Astrocyte of the hippocampus (primary cell): ENCODE results near the gene PTPRN2.
"Not testable (repeated sequence)": the region's sequence is repeated elsewhere in the genome, so short reads cannot be mapped to it uniquely, and the experiment has no call there.

Experiments
- DNase-seq: peaks from one replicate; pipeline ENCODE4 v3.0.0; 2011; ENCODE audit warnings: low read depth, low spot score

The PTPRN2 gene

DNA sequence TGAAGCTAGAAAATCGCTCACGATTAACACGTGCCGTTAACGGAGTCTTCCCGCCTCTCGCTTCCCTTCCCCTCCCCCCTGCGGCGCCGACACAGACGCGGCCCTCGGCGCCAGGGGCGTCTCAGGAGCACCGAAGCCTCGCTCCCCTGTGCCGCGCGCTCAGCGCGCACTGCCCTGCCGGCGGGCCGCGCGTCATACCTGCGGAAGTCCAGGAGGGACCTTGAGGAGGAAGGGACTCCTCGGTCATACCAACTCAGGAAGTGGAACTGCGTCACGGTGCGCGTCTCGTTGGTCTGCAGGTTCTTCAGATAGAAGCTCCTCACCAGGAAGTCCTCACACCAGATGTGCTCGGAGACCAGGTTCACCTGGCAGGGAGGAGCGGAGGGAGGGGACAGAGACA lies 1011.2 kb downstream of the PTPRN2 start:
- DNase-seq: no peak

DNA sequence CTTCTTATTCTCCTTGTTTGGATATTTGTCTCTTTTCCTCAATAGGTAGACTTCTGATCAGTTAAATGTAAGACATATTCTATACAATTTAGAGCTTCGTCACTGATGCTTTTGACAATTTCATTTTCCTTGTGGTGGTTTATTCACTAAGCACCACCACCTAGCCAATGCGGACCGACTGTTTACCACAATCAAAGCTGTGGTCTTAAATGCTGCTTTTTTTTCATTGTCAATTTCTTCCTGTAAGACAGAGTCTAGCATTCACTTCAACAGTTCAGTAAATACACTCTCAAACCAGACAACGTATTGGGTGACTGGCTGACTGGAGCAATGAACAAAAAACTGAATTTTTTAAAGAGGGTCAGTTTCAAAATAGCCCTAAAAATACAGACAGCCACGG lies 1011.8 kb downstream of the PTPRN2 start:
- DNase-seq: no peak

DNA sequence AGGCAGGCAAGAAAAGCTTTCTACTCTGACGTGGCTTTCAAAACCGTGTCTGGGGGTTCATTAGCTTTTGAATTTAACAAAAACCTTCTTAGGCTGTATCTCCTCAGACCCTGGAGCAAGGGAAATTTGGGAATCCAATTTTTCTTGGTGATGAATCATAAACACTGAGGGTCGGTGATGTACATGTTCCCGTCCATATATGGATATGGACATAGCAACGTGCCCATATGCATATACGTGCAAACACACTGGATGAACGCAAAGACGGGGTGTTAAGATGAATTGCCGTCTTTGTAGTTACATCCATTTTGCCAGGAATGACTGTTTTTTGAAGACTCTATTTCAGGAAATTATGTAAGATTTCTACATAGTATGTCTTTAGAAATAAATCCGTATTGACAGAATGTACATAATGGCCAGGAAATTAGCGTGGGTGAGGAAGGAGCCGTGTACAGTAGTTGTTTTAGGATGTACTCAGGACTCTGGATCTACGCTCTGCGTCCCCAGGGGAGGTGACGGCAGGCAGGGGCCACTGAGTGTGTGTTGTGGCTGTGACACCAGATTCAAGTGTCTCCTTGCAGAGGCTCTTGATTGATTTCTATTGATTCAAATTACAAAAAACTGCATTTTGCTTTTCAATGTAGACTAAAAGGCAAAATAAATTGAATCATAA lies 1012.6 kb downstream of the PTPRN2 start:
- DNase-seq: no peak

DNA sequence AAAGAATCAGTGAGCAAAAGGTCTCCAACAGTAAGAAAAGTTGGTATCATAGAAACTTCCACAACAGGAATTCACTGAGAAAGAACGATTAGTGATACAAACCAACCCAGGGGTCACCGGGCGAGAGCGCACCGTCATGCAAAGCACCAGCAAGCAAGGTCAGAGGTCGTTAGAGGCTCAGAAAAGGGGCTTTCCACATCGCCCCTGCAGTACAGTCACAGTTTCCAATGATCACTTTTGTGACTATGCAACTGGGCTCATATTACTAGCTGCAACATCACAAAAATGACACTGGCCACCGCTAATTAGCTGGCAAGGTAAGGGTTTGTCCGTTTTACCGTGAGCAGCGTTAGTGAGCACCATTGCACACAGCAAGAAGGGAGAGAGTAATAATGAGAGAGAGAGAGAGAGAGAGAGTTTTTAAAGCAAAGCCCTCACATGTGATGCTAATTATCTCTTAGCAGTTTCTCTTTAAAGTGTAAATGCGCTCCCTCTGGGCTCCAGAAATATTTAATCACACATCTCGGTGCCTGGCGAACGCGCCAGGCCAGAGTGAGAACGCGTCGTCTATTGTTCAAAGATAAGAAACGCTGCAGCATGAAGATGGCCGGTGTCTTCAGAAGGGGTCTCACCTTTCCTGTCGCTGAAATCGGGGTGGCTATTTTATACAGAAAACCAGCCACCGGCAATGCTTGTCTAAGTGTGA lies 1013.4 kb downstream of the PTPRN2 start:
- no peak for DNase-seq

DNA sequence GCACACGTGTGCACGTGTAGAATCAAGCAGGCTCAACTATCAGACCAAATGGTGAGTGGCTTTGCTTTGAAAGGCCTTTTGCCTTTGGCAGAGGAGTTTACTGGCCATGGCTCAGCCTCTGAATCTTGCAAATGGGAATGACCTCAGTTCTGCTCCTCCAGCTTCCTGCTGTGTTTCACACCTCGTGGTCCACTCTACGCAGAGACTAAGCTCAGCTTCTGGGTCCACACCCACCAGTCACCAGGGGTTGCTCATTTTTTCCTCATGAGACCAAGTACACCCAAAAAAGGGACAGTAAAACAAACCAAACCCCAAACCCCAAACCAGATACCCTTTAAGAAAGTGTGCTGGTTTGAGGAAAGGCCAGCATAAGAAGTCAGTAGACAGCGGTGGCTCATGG lies 1014.4 kb downstream of the PTPRN2 start:
- DNase-seq: no peak

DNA sequence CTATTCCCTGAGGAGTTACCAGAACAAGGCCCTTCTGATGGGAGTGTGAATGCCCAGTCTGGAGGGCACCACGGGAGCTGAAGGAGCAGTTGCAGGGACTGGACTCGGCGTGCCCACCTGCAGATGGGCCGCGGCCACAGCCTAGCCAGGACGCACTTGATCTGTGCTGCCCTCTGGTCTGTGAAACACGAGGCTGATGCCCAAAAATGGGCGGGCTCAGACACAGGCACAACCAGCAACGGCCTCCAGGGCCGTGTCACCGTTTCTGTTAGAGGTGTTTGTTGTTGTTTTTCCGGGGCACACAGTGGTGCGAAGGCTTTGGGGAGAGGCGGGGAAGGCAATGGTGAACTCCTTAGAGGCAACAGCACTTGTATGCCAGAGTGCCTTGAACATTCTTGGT lies 1015.0 kb downstream of the PTPRN2 start:
- DNase-seq: no peak

DNA sequence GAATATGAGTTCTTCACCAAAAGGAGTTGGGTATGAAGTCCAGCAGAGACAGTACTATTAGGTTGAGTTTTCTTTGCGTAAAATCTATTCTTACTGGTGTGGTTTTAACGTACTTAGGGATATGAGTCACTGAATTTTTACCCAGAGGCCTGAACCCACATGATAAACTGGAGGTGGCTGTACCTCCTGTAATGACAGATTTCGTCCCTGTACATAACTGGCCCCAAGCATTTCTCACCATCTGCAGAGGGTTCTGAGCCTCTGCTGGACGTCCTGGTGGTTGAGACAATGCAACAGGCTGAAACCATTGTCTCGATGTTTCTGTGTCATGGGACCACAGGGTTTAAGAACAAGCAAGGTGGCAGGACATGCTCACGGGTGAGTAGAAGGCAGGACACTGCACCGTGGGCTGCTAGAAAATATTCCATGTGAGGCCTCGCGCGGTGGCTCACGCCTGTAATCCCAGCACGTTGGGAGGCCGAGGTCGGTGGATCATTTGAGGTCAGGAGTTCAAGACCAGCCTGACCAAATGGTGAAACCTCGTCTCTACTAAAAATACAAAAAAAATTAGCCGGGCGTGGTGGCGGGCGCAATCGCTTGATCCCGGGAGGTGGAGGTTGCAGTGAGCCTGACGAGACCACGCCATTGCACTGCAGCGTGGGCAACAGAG lies 1017.0 kb downstream of the PTPRN2 start:
- DNase-seq: peak; percentile 59

DNA sequence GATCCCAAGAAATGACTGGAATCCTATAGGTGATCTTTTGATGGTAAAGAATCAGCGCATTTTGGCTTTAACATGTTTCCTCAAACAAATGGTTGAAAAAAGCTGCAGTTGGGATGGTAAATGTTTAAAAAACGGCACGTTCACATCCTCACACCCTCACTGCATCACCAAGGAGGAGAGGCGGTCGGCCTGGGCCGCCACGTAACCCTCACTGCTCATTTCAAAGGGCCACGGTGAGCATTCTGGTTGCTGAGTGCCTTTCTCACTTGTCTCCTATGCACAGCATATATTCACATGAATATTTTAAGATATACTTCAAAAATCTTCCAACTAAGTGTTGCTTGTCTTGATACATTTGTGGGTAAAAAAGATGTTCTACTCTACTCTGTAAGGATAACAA lies 1017.7 kb downstream of the PTPRN2 start:
- DNase-seq: no peak

DNA sequence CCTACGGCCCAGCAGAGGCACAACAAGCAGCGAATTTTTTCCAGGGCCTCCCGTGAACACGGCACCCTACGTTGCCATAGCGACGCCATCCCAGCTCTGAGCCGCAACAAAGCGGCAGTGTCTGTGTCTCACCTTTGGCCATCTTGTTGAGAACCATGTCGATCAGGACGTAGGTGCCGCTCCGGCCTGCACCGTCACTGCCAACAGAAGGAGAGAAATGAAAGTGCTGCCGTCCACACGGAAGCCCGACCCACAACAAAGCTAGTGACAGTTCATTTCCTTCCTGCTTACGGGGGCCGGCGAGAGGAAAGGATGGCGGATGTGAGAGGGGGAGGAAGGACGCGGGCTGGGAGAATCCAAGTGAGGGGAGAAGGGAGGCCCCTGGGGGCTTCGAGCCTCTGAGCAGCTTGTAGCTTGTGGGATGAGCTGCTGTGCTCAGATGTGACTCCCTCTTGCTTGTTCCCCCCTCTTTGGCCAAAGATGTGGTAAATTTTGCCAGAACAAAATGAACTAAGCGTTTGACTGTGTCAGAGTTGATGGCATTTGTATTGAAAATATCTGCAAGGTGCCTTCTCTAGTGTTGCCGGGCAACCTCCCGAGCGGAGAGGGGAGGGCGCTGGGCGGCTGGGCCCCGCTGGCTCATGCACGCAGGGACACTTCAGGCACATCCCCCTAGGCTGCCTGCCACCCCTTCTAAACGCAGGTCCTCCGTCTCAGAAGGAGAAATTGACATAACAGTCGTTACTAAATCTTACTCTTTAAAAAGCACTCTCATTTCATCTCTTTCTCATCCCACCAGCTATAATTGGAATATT lies 1018.6 kb downstream of the PTPRN2 start:
- DNase-seq: peak; percentile 61

DNA sequence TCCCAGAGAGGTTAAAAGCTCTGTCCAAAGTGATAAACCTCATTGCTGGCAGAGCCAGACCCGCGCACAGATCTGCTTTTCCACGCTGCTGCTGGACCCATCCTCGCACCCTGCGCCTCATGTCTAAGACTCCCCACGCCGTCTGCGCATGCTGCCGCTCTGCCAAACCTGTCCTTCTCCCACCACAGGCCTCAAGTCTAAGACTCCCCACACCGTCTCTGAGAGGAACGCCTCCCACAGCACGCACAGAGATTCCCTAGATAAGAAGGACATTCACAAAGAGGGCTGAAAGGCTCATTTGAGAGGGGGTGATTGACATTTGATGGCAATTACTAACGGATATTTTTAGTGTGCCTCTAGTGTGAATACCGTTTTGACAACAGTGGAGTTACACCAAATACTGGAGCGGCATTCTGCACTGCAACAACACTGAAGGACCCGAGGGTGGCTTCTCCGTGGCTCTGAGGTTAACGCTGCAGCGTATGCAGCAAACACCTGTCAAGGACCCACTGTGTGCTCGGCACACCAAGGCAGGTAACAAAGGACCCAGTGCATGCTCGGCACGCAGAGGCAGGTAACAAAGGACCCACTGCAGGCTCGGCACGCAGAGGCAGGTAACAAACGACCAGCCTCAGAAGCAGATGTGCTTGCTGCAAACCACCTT lies 1019.4 kb downstream of the PTPRN2 start:
- DNase-seq: peak; percentile 11

DNA sequence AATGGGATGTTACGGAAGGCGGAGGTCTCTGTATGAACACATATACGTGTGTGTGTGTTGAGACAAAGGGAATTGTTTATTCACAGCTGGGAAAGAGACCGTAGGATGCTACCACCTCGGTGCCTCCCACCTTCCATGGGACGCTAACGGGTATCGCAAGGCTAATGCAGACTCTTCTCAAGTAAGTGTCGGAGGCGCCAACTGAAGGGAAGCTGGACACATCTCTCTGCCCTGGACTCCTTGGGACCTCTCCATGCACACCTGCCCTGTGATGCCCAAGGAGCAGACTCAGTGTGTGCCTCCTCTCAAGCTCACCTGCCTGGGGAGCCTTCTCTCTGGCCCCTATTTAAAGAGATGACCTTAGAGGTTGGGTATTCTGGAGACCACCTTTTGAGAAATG lies 1020.0 kb downstream of the PTPRN2 start:
- no peak for DNase-seq

DNA sequence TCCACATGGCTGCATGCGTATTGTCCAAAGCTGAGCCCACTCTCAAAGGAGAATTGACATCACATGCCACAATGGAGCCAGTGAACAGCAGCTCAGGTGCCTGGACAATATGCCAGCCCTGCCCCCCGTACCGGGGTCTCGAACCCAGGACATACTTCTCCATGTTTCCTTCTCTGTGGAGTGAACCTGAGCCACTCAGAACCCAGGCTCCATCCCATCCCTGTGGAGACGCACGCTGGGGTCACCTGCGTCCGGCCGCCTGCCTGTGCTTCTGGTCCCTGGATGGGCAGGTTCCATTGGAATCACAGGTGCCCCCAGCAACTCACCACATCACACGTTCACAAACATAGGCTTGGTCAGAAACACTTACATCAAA lies 1021.0 kb downstream of the PTPRN2 start:
- no peak for DNase-seq

DNA sequence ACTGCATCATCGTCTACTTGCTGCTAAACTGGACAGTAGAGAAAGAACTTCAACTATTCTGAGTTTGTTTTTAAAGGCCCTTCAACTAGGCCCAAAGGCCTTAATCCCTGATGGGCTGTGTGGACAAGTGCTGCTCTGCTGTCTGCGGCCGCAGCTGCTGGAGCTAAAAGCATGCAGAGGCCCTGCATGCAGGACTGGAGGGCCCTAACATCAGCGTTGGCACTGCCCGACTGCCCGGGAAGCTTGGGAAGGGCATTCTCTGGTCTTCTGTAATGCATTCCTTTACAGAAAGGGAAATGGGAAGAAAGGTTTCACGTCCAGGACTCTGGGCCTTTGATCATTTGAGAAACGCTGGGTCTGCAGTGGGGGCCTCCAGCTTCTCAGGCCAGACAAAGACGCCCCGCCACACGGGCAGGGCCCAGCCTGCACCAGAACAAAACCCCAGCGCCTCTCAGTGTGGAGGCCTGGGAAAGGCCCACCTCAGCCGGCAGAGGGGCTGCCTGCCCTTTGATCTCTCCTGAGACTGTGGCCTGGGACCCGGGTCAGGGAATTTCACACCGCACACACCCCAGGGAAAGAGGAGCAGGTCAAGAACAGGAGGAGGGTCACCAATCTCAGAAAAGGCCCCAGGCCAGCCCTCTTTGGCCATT lies 1021.5 kb downstream of the PTPRN2 start:
- peak; percentile 20 for DNase-seq

DNA sequence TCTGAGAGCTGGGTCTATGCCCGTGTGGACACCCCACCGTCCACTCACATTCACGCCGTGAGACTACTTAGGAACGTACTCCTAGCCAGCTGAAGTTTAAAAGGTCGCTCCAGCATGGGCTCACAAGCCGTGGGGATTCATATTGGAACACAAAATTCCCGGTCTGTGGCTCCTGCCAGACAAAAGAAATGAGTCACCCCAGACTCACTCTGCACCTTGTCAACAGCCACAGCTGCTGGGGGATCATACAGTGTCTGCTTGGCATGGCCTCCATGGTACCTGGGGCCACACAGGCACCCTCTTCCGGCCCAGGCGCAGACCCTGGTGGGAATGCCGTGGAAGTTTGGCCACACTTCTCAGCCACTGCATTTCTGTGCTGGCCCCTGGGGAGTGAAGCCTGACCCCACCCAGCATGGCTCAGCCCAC lies 1022.4 kb downstream of the PTPRN2 start:
- DNase-seq: peak; percentile 61

DNA sequence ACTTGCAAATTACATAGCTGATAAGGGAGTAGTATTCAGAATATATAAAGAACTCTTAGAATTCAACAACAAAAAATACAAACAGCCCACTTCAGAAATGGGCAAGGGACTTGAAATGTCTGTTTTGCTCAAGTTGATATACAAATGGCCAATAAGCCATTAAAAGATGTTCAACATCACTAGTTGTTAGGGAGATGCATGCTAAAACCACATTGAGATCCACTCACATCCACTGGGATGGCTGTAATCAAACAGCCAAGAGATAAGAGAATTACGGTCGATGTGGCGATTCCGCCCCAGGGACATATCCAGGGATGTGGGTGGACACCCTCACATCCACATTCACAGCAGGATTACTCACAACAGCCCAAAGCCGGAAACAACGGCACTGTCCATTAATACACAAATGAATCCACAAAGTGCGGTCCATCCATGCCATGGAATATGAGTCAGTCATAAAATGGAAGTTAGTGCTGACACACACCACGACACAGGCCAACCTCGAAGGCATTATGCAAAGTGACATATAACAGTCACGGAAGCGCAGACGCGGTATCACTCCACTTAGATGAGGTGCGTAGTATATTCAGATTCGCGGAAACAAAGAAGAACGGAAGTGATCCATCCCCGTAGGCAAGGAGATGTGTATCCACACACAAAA lies 1023.0 kb downstream of the PTPRN2 start:
- peak; percentile 73 for DNase-seq

DNA sequence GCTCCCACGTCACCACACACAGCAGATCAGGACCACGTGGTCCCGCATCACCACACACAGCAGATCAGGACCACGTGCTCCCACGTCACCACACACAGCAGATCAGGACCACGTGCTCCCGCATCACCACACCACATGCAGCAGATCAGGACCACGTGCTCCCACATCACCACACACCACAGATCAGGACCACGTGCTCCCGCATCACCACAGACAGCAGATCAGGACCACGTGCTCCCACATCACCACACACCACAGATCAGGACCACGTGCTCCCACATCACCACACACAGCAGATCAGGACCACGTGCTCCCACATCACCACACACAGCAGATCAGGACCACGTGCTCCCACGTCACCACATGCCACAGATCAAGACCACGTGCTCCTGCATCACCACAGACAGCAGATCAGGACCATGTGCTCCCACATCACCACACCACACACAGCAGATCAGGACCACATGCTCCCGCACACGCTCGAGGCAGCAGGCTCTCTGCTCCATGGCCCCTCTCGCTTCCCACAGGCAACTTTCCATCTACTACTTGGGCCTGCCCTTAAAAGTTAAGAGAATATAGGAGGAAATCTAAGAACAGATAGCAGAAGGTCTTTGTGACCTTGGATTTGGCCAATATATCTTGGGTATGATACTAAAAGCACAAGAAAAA lies 1024.0 kb downstream of the PTPRN2 start:
- not testable (repeated sequence) for DNase-seq

DNA sequence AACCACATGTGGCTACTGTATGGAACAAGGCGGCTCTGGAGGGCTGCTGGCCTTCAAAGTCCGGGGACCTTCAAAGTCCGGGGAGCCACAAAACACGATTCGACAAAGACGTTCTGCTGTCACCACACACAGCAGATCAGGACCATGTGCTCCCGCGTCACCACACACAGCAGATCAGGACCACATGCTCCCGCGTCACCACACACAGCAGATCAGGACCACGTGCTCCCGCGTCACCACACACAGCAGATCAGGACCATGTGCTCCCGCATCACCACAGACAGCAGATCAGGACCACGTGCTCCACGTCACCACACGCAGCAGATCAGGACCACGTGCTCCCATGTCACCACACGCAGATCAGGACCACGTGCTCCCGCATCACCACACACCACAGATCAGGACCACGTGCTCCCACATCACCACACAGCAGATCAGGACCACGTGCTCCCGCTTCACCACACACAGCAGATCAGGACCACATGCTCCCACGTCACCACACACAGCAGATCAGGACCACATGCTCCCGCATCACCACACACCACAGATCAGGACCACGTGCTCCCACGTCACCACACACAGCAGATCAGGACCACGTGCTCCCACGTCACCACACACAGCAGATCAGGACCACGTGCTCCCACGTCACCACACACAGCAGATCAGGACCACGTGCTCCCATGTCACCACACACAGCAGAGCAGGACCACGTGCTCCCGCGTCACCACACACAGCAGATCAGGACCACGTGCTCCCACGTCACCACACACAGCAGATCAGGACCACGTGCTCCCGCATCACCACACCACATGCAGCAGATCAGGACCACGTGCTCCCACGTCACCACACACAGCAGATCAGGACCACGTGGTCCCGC lies 1024.9 kb downstream of the PTPRN2 start:
- not testable (repeated sequence) for DNase-seq

DNA sequence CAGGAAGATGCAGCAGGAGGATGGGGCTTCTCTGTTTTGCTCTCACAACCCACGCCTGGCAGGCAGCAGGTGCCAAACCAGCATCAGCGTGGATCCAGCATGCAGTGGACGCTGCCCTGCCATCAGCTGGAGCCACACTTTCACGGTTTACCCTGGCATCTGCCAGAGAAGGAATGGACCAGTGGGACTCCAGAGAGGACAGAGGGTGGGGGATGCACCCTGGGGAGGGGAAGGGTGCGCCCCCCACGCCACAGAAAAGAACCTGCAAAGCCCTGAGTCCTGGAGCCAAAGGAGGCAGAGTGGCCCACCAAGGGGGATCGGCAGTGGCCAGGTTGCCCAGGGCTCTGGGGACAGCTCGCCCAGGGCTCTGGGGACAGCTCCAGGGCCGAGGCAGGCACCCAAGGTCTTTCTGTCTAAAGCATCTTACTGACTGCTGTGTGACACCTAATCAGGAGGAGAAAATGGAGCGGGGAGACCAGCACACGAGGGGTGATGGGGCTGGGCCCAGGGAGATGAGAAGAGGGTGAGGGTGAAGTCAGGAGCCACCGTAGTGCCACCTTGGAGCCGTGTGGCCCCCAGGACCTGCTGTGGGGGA lies 1025.7 kb downstream of the PTPRN2 start:
- no peak for DNase-seq

DNA sequence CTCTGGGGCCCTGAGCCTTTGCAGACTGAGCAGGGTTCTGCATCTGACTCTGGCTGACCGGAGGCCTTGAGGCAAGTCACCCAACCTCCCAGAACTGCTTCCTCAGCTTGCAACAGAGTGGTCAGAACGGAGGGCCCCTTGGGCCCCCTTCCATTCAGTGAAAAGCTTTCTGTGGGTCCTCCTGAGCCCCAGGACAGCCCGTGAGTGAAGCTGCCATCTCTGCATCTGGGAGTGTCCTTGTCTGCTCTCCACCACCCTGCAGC lies 1026.2 kb downstream of the PTPRN2 start:
- no peak for DNase-seq
